A172 (cell line): Measurements from ENCODE around the gene EXO5. TPM values are rescaled to one million over a fixed set of nuclear protein-coding genes. Genes with fewer than 3 reads are reported as not detected.
"Not testable (repeated sequence)": the region's sequence is repeated elsewhere in the genome, so short reads cannot be mapped to it uniquely, and the experiment has no call there.

Experiments
- DNase-seq: peaks from one replicate; pipeline ENCODE4 v3.0.0-alpha.2; 2015; ENCODE audit warnings: low spot score
- total RNA-seq: library from RNA; depleted of rRNA; stranded (reverse); fragments of >200 nt; shearing (Covaris generic); gene quantifications from 2 replicates; pipeline ENCODE4 v1.2.3, GENCODE V29; 2014; rRNA removed

Gene EXO5, protein sequence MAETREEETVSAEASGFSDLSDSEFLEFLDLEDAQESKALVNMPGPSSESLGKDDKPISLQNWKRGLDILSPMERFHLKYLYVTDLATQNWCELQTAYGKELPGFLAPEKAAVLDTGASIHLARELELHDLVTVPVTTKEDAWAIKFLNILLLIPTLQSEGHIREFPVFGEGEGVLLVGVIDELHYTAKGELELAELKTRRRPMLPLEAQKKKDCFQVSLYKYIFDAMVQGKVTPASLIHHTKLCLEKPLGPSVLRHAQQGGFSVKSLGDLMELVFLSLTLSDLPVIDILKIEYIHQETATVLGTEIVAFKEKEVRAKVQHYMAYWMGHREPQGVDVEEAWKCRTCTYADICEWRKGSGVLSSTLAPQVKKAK
- total RNA-seq = 2.2 and 3.5 TPM in 2 replicates

DNA sequence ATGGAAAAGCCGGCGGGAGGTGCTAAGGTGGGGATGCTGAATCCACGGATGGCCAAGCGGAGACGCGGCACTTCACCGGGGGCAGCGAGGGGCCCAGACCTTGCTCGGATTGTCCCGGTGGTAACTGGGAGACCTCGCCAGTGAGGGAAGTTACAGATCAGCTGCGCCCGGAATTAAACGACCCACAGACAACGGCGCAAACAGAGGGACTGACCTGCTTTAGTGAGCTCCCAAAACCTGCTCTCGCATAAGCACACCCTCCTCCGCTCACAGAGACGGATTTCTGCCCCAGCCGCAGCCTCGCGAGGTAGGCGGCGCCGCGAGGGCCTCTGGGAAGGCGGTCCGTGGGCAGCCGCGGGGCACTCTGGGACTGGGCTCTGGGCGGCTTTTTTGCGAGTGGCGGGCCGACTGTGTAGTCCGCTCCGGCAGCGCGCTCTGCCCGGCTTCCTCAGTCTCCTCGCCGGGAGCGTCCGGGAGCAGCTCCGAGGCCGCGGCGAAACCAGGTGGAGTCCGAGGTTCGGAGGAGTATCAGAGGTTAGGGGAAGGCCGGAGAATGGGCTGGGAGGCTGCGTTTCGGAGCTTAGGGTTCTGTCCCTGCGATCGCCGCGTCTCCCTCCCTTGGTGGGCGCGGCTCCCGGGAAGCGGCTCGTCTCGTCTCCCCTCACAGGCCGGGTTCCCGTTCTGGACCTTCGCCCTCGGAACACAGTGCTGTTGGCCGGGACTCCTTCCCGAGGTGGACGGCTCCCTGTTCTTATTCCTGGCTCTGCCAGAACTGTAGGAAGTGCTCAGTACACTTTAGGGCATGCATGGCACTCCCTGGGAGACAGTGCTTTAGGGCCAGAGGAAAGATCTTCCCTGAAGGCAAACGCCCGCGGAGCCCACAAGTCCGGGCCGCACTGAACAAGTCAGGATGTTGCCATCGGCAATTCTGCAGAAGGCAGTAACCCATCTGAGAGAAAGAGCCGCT, at the start of gene EXO5:
Gene EXO5 (plus strand): TSS at position 393 of the 967 bp plus-strand sequence. CDS start 5,778 bp downstream, outside the sequence.
- no peak for DNase-seq

DNA sequence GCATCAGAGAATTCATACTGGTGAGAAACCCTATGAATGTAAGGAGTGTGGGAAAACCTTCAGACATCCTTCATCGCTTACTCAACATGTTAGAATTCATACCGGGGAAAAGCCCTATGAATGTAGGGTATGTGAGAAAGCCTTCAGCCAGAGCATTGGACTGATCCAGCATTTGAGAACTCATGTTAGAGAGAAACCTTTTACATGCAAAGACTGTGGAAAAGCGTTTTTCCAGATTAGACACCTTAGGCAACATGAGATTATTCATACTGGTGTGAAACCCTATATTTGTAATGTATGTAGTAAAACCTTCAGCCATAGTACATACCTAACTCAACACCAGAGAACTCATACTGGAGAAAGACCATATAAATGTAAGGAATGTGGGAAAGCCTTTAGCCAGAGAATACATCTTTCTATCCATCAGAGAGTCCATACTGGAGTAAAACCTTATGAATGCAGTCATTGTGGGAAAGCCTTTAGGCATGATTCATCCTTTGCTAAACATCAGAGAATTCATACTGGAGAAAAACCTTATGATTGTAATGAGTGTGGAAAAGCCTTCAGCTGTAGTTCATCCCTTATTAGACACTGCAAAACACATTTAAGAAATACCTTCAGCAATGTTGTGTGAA, 45.5 kb upstream of the EXO5 start:
- no peak for DNase-seq

DNA sequence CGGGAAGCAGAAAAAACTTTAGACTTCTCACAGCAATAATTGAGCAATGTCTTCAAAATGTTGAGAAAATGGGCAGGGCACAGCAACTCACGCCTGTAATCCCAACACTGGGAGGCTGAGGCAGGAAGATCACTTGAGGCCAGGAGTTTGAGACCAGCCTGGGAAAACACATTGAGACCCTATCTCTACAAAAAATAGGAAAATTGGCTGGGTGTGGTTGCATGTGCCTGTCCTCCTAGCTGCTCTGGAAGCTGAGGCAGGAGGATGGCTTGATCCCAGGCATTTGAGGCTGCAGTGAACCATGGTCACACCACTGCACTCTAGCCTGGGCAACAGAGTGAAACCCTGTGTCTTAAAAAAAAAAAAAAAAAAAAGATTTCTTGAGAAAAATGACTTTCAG, 39.2 kb upstream of the EXO5 start:
- no peak for DNase-seq

DNA sequence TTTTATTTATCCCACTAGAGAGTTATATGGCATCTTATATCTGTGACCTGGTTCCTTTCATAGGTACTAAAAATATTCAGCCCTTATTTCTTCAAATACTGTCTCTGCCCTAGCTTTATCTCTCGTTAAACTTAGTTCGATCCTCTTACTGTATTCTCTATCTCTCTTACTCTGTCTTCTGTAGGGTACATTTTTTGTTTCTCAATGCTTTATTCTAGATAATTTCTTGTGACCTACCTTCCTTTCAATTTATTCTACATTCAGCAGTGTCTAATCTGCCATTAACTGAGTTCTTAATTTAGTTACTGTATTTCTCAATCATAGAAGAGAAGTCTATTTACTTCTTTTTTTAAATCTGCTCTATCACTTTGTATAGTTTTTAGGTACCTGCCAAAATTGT, 33.3 kb upstream of the EXO5 start:
- DNase-seq = no peak

DNA sequence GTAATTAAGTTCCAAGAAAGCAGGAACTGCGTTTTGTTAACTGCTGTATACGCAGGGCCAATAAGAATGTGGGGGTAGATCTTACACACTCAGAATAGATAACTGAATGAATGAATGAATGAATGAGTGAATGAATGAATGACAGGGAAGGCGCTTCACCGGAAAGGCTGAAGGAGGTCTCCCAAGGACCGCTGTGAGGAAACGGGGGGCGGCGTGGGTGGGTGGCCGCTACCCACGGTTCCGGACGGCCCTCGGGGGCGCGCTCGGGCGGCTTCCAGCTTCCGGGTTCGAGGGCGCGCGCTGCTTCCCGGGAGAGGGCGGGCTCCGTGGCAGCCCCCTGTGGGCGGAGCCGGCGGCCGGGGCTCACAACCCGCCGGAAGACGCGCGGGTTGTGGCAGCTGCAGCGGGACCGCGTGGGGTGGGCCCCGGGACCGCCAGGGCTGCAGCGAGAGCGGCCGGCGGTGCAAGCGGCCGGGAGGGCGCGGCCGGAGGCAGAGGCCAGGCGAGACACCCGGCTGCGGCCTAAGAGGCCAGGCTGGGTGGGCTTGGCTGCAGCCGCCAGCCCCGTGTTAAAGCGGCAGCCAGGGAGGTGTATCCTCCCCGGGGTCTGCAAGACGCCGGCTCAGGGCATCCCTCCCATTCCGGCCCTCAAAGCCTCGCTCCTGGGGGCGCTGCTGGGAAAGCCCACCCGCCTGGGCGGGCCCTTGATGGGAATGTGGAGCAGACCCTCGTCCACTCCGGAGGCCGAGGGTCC, 31.5 kb upstream of the EXO5 start, which contains the start of gene ZFP69:
Gene ZFP69 (plus strand): TSS at position 367 of the 754 bp plus-strand sequence. CDS start 2,072 bp downstream, outside the sequence.
- no peak for DNase-seq

DNA sequence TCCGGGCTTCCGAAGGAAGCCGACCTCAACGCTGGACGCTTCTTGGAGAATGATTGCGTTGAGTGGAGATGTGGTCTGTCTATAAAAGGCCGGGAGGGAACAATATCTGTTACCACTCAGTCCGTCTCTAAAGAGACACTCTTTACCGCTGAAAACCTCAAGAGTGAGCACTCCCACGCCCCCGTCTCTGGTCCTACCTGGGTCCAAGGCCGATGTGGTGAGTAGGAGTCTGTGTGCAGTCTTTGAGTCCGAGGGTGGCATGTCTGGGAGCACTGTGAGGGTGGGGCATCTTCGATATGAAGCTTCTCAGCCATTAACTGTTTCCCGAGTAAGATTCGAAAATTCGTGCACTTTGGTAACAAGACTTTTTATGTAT, 30.9 kb upstream of the EXO5 start:
- no peak for DNase-seq

DNA sequence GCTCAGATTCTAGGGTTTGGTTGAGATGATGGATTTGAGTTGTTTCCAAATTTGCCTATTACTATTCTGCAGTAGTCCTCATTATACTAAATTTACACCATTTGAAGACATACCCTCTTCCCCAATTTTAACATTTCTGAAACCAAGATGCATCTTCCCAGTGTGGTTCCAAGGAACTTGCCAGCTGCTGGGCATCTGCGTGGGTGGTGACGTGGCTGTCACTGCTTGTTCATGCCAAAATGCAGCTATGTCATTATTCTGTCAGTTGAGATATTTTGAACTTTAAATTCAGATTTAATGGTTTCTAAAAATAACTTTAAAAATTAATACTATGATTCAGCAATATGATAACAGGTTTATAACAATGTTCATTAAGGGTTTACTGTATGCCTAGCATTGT, 30.3 kb upstream of the EXO5 start:
- DNase-seq = no peak

DNA sequence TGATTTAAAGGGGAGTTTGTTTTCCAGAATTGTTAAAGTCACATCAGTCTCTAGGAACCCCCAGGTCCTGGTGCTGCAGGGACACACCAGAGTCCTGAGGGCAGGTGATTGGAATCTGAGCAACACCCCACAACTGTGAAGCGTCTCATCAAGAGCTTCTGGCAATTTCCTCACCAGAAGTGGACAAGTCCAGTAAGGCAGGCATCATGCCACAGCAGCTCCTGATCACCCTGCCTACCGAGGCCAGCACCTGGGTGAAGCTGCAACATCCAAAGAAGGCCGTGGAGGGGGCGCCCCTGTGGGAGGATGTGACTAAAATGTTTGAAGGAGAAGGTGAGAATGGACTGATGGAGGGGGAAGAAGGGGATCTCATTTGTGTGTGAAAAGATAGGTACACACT, 29.4 kb upstream of the EXO5 start:
- no peak for DNase-seq

DNA sequence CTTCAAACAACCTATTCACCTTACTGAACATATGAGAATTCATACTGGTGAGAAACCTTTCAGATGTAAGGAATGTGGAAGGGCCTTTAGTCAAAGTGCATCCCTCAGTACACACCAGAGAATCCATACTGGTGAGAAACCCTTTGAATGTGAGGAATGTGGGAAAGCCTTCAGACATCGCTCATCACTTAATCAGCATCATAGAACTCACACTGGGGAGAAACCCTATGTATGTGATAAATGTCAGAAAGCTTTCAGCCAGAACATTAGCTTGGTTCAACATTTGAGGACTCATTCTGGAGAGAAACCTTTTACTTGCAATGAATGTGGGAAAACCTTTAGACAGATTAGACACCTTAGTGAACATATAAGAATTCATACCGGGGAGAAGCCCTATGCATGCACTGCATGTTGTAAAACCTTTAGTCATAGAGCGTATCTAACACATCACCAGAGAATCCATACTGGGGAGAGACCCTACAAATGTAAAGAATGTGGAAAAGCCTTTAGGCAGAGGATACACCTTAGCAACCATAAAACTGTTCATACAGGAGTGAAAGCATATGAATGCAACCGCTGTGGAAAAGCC, 13.2 kb upstream of the EXO5 start:
- no peak for DNase-seq

DNA sequence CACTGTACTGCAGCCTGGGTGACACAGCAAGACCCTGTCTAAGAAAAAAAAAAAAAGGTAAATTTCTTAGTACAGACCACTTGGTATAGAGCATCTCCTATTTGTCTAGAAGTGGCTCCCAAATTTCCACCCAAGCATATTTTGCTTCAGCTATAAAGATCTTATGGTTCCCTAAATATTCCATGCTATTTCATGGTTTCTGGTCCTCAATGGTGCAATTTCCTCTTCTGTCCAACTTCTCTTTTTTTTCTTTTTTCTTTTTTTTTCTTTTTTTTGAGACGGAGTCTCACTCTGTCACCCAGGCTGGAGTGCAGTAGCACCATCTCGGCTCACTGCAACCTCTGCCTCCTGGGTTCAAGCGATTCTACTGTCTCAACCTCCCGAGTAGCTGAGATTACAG, 5.9 kb upstream of the EXO5 start:
- not testable (repeated sequence) for DNase-seq

DNA sequence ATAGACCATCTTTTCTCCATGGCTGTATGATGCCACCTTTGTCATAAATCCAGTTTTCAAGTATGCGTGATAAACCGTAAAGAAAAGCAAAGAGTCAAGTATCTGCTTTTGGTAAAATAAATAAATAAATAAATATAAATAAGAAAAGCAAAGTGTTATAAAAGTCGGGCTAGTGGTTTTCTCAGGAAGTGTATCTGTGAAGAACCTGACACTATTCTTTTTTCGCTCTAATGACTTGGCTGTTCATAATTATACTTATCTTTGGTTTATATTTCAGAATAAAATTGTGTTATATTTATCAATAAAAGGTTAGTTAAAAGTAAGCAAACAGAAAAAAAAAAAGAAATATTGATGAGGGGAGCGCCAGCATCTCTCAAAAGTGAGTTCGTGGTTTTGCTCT, 594 bp upstream of the EXO5 start:
- DNase-seq = no peak

DNA sequence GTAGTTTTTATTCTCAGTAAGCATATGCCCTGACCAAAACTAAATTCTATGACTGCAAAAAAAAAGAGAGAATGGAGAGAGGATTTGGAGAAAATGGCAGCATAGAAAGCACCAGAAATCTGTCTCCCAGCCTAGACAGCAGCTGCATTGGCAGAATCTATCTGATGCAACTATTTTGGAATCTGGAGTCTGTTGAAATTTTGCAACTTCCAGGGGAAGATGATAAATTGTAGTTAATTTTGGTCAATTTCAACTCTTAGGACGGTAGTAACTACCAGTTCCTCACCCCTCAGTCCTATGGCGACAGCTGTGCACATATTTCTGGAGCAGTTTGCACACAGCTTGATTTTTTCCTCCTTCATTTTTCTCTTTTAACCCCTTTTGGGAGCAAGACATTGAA, 10.9 kb downstream of the EXO5 start:
- DNase-seq = no peak

DNA sequence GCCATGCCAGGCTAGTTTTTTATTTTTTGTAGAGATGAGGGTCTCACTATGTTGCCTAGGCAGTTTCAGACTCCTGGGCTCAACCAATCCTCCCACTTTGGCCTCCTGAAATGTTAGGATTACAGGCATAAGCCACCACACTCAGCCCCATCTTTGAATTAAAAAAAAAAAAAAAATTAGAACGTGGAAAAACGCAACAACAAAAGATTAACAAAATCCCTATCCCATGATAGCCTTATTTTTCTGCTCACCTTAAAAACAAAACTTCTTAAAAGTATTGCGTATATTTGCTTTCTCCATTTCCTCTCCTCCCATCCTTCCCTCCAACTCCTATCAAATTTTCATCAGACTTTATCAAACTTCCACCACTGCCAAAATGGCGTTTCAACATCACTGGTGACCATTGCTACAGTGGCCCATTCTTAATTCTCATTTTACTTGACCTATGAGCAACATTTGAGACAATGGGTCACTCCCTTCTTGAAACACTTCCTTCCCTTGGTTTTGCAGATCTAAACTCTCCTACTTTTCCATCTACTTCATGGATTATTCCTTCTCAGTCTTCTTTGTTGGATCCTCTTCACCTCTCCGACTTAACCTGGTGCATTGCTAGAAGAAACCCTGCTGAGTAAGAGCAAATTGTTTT, 22.3 kb downstream of the EXO5 start:
- DNase-seq = no peak

DNA sequence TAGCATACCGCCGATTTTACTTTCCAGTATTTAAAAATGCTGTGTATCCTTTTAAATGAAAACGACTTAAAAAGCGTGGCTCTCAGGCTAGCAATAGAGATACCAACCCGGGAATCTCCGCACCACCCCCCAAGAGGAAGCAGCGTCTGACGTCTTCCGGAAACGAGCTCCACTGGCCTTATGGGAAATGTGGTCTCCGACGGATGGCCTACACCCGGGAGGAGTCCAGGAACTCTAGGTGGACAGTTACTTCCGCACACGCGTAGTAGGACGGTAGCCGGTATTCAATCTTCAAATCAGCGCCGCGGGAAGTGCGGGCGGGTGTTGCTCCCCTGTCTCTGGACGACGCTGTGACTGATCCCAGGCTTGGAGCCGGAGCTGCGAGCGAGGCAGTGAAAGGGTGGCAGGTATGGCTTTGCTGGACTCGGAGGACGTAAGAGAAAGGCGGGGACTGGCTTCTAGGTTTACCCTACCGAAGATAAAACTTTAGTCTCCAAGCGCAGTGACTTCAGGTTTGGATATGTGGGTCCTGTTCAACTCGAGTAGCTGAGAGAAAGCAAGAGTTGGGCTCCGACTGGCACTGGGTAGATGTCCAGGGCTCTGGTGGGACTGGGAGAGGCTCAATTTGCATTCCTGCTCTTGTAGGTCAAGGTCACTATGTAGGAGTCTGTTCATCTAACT, 23.0 kb downstream of the EXO5 start, which contains the start of gene ZNF684:
Gene ZNF684 (plus strand): TSS at position 257 of the 681 bp plus-strand sequence. CDS start 1,530 bp downstream, outside the sequence.
- DNase-seq = peak; percentile 94

DNA sequence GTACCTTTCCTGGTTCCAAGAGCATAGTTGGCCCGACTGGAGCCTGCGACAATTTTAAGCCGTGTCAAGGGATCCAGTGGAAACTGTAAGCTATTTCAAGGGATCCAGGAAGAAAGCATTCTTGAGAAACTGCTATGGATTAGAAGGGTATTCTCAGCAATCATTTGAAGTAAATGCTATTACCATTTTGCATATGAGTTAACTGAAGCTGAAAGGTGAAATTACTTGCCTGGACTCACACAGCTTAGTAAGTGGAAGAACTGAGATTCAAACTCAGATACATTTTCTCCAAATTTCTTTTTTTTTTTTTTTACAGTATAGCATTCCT, 23.5 kb downstream of the EXO5 start:
- no peak for DNase-seq

DNA sequence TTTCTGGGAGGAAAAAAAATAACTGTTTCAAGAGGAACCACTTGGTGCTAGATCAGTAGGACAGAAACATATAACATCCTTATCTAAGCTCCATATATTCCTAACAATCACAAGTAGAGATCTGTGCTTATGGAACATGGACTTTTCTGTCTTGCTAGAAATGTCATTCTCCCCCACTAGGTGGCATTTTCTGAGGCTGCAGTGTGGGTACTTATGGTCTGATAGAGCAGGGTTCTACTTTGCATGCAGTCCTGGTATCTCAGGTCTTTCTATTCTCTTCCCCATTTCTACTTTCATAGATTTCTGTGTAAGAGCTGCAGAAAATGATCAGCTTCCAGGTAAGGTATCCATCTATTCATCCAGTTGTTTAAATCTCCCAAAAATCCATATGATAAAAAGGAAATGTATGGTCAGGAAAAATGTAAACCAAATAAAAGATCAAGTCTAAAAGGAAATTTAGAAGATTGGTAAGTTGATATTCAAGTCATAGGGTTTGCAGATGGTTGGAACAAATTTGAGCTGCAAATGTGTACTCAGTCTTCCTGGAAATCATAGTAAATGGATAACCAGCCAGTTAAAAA, 24.4 kb downstream of the EXO5 start:
- peak; percentile 55 for DNase-seq

DNA sequence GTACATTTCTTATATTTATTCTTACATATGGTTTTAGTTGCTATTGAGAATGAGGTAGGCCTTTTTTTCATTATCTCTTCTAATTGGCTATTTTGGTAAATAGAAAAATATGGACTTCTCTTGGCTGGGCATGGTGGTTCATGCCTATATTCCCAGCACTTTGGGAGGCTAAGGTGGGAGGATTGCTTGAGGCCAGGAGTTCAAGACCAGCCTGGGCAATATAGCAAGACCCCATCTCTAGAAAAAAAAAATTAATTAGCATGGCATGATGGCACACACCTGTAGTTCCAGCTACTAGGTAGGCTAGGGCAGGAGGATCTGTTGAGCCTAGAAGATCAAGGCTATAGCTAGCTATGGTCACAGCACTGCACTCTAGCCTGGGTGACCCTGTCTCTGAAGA, 26.0 kb downstream of the EXO5 start:
- DNase-seq = no peak

DNA sequence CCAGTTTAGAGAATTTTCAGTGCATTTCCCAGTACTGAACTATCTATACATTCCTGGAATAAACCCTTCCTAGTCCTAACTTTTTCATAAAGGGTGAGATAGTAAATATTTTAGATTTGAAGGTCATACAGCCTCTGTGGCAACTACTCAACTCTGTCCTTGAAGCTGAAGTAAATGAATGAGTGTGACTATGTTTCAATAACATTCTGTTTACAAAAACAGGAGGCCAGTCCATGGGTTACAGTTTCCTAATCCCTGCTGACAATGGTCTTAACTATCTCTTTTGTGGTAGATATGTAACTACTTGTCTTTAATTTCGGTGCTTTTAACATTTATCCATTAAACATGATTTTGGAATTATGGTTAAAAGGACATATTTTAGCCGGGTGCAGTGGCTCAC, 27.2 kb downstream of the EXO5 start:
- no peak for DNase-seq

DNA sequence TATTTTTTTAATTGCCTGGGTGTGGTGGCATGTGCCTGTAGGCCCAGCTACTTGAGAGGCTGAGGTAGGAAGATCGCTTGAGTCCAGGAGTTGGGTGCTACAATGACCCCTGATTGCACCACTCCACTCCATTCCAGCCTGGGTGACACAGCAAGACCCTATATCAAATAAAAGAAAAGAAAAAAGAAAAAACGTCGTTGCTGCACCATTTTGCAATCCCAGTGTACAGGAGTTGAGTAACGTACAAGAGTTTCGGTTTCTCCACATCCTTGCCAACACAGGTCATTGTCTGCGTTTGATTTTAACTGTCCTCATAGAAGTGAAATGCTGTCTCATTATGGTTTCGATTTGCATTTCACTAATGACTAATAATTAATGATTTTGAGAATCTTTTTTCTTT, 30.8 kb downstream of the EXO5 start:
- DNase-seq = no peak

DNA sequence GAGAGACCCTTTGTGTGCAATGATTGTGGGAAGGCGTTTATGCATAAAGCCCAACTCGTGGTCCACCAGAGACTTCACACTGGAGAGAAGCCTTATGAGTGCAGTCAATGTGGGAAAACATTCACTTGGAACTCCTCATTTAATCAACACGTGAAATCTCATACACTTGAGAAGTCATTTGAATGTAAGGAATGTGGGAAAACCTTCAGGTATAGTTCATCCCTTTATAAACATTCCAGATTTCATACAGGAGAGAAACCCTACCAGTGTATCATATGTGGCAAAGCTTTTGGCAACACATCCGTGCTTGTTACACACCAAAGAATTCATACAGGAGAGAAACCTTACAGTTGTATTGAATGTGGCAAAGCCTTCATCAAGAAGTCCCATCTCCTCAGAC, 38.4 kb downstream of the EXO5 start:
- no peak for DNase-seq
